GM12801 (cell line): Measurements from ENCODE around the gene KCNJ10.

Experiments used
- CTCF ChIP-seq: IDR thresholded peaks from one replicate; pipeline ENCODE4 v1.5.1; 2011; ENCODE audit warnings: control low read depth; ENCODE audit not compliant: insufficient read length; ENCODE audit errors: extremely low read depth

Gene KCNJ10

GRCh38 chr1:160047111-160047991 is 22.6 kb downstream of the KCNJ10 start:
- TF ChIP-seq CTCF, result no peak

GRCh38 chr1:160046494-160047110 is 23.4 kb downstream of the KCNJ10 start:
- TF ChIP-seq CTCF, result no peak

- TF ChIP-seq CTCF, result no peak
Observed at GRCh38 chr1:160045653-160046052, 24.3 kb downstream of the KCNJ10 start.

- TF ChIP-seq CTCF, result no peak
Observed at GRCh38 chr1:160043543-160043942, 26.4 kb downstream of the KCNJ10 start.

- no peak for TF ChIP-seq CTCF
Observed at GRCh38 chr1:160040476-160040875, 29.5 kb downstream of the KCNJ10 start.

- TF ChIP-seq CTCF, result no peak
Observed at GRCh38 chr1:160032165-160032820, 37.7 kb downstream of the KCNJ10 start.

- TF ChIP-seq CTCF, result no peak
Observed at GRCh38 chr1:160031365-160032164, 38.4 kb downstream of the KCNJ10 start, which contains the start of gene PIGM. Gene PIGM, minus strand, starts transcription at chr1:160031990. Its CDS starts 251 bp downstream, at chr1:160031739.
